Measurements from ENCODE around the gene TBC1D22A. TPM values are rescaled to one million over a fixed set of nuclear protein-coding genes. Genes with fewer than 3 reads are reported as not detected.
"Not testable (repeated sequence)": the region's sequence is repeated elsewhere in the genome, so short reads cannot be mapped to it uniquely, and the experiment has no call there.

The TBC1D22A gene
- total RNA-seq, 4 donors from 2014 or later, result 16.2 to 22.2 (median 17.8) TPM

DNA sequence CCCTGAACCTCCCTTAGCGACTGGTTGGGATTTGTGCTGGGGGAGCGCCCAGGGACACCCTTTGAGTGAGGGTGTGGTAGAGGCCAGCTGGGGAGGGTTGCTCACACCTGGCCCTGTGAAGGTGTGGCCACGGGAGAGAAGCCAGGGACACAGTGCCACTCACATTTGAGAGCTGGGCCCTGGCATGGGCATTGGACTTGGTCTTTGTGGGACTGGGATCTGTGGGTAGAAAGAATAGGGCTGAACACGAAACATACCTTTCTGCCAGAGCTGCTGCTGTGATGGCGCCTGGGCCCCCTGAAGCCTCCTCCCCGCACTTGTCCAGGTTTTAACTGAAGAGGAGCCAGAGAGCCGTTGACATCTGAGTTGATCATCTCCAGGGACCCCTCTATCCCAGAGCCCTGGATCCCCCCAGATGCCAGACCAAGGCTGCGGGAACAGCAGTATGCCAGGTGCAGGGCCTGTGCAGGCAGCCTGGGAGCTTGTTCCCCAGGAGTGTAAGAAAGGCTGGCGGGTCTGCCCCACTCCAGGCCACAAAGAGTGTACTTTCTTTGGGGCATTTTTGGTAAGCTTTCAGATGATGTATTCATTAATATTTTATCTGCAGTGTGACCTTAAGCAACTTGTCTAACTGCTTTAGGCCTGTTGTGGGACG is 284.1 kb downstream of the TBC1D22A start:
- no peaks in the 10 kb centered on the region for H3K36me3 ChIP-seq
- H3K4me1 ChIP-seq, result peaks cover 0 to 6% (median 0%) of the 10 kb centered on the region in 3 donors
- no peak overlapping the region for H3K27ac ChIP-seq
- ATAC-seq, result no peak
- no peak overlapping the region for H3K4me3 ChIP-seq
- TF ChIP-seq, protein P1, sequence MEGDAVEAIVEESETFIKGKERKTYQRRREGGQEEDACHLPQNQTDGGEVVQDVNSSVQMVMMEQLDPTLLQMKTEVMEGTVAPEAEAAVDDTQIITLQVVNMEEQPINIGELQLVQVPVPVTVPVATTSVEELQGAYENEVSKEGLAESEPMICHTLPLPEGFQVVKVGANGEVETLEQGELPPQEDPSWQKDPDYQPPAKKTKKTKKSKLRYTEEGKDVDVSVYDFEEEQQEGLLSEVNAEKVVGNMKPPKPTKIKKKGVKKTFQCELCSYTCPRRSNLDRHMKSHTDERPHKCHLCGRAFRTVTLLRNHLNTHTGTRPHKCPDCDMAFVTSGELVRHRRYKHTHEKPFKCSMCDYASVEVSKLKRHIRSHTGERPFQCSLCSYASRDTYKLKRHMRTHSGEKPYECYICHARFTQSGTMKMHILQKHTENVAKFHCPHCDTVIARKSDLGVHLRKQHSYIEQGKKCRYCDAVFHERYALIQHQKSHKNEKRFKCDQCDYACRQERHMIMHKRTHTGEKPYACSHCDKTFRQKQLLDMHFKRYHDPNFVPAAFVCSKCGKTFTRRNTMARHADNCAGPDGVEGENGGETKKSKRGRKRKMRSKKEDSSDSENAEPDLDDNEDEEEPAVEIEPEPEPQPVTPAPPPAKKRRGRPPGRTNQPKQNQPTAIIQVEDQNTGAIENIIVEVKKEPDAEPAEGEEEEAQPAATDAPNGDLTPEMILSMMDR (IDR thresholded peaks at IDR 0.05), result no peak
- TF ChIP-seq POLR2A (IDR thresholded peaks at IDR 0.05), result no peak
- TF ChIP-seq EP300 (IDR thresholded peaks at IDR 0.05), result no peak
- TF ChIP-seq POLR2AphosphoS5 (IDR thresholded peaks at IDR 0.05), result no peak
- H3K9me3 ChIP-seq, result no peaks in the 10 kb centered on the region
- 86 to 95% methylated on average over 1 to 4 of the region's 10 CpGs for WGBS, 2 donors (ENCODE audit: low coverage in 1 of 2)
- H3K27me3 ChIP-seq, result no peaks in the 10 kb centered on the region

DNA sequence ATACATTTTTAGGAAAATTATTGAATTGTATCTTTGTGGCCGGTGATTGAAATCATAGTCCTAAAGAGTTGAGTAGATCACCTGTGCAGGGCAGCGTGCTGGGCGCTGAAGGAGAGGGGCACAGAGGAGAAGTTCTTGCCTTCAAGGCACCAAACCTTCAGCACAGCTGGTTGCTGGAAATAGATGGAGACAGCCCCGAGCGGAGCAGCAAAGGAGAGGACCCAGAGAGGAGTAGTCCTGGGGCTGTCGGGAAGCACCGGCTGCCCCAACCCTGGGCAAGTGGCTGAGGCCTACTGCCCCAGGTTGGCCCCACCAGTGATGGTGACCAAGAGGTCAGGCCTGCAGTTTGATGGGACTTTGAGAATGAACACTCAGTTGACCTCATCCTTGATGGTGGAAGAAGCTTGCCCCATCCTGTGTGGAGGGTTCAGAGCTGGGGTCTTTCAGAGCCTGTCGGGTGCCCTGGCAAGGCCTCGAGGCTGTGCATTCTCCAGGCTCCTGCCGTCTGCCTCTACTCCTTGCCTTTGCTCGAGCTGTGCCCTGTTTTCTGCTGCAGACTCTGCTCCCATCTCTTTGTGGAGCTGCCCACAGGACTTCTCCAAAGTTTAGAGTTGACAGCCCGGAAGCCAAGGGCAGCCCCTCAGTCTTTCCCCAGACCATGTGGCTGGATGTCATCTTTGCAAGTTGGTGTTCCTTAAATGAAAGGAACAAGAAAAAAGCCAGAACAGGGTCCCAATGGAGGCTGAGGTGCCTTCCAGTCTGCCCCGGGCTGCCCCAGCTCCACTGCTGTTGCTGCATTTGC is 285.1 kb downstream of the TBC1D22A start:
- H3K4me1 ChIP-seq, result peaks cover 0 to 6% (median 0%) of the 10 kb centered on the region in 3 donors
- H3K27ac ChIP-seq, result no peak overlapping the region
- TF ChIP-seq EP300 (IDR thresholded peaks at IDR 0.05) (no peak), POLR2AphosphoS5 (IDR thresholded peaks at IDR 0.05) (no peak), POLR2A (IDR thresholded peaks at IDR 0.05) (no peak)
- TF ChIP-seq, protein P1 (IDR thresholded peaks at IDR 0.05), result no peak
- WGBS, 2 donors (ENCODE audit: low coverage in 1 of 2), result 96% methylated on average over 8 of the region's 13 CpGs
- no peak for ATAC-seq
- H3K4me3 ChIP-seq, result no peak overlapping the region
- no peaks in the 10 kb centered on the region for H3K9me3 ChIP-seq
- no peaks in the 10 kb centered on the region for H3K27me3 ChIP-seq
- H3K36me3 ChIP-seq, result no peaks in the 10 kb centered on the region

DNA sequence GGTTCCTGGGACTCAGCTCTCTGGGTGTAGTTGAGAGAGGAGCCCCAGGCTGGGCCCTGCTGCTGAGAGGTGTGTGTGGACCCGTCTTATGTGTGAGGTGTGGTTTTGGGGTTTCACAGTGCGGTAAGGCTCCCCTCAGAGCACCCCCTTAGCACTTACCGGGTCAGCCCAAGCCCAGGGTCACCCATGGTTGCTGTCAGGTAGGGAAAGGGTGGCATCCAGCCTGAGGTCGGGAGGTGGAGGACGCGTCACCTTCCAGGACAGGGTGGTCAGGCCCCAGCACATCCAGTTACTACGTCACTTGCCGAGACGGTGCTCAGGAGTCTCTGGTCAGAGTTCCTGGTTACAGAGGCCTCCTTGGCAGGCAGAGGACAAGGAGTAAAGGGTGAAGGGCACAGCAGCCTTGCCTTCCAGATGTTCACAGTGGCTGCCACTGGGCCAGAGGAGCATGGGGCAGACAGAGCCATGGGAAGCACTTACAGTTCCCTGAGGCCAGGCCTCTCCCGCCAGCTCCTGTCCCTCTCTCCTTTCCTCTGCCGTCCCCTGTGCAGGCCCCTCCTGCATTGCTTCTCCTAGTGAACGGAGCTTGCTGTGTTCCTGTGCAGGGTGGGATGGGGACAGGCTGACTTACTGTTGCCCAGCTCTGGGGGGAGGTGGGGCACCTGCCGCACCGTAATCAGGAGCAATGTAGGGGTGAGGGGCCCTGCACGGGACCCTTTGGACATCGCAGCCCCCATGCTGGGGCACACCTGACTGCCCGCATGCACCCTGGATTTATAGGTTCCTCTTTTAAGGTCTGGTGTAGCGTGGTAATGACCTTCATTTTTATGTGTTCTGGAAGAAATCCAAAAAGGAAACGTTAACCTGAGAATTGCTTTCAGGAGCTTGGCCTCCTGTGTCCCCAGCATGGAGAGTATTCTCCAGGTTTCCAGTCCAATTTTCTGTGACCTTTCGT is 285.9 kb downstream of the TBC1D22A start:
- H3K36me3 ChIP-seq, result peaks cover 0 to 4% of the 10 kb centered on the region in 2 donors
- peaks cover 0 to 6% (median 0%) of the 10 kb centered on the region in 3 donors for H3K4me1 ChIP-seq
- WGBS, 2 donors (ENCODE audit: low coverage in 1 of 2), result 78 to 86% methylated on average over 3 to 7 of the region's 20 CpGs
- H3K4me3 ChIP-seq, result no peak overlapping the region
- H3K27ac ChIP-seq, result no peak overlapping the region
- no peak for TF ChIP-seq EP300 (IDR thresholded peaks at IDR 0.05)
- TF ChIP-seq POLR2AphosphoS5 (IDR thresholded peaks at IDR 0.05), result no peak
- TF ChIP-seq, protein P1 (IDR thresholded peaks at IDR 0.05), result no peak
- no peak for TF ChIP-seq POLR2A (IDR thresholded peaks at IDR 0.05)
- no peak for ATAC-seq
- H3K9me3 ChIP-seq, result no peaks in the 10 kb centered on the region
- no peaks in the 10 kb centered on the region for H3K27me3 ChIP-seq

DNA sequence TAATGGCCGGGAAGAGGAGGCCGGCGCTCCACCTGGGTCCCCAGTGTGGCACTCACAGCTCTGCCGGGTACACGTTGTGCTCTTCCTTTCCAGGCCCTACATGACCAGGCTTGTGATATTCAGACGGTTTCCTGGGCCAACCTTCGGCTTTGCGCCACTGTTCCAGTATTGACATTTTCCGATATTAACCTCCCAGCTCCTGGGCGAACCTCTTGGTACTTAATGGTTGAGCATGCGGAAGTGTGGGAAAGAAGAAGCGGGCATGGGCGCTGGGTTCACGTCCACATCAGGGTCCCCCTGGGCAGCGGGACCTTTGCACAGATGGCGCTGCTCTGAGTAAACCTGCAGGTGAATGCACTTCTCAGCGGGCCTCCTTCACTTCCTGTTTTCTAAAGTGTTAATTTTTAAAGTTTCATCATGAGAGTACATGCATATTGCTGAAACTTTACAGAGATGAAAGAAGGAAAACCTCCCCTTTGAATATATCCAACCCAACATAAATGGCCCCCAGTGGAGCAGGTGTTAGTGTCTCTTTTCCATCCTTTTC is 286.7 kb downstream of the TBC1D22A start:
- H3K27ac ChIP-seq, result no peak overlapping the region
- TF ChIP-seq POLR2AphosphoS5 (IDR thresholded peaks at IDR 0.05) (no peak), POLR2A (IDR thresholded peaks at IDR 0.05) (no peak), EP300 (IDR thresholded peaks at IDR 0.05) (no peak)
- TF ChIP-seq, protein P1 (IDR thresholded peaks at IDR 0.05), result no peak
- no peaks in the 10 kb centered on the region for H3K27me3 ChIP-seq
- H3K4me1 ChIP-seq, result peaks cover 0 to 2% (median 0%) of the 10 kb centered on the region in 3 donors
- H3K9me3 ChIP-seq, result no peaks in the 10 kb centered on the region
- H3K36me3 ChIP-seq, result peaks cover 0 to 11% of the 10 kb centered on the region in 2 donors
- 85 to 91% methylated on average over 4 to 11 of the region's 17 CpGs for WGBS, 2 donors (ENCODE audit: low coverage in 1 of 2)
- no peak overlapping the region for H3K4me3 ChIP-seq
- no peak for ATAC-seq

DNA sequence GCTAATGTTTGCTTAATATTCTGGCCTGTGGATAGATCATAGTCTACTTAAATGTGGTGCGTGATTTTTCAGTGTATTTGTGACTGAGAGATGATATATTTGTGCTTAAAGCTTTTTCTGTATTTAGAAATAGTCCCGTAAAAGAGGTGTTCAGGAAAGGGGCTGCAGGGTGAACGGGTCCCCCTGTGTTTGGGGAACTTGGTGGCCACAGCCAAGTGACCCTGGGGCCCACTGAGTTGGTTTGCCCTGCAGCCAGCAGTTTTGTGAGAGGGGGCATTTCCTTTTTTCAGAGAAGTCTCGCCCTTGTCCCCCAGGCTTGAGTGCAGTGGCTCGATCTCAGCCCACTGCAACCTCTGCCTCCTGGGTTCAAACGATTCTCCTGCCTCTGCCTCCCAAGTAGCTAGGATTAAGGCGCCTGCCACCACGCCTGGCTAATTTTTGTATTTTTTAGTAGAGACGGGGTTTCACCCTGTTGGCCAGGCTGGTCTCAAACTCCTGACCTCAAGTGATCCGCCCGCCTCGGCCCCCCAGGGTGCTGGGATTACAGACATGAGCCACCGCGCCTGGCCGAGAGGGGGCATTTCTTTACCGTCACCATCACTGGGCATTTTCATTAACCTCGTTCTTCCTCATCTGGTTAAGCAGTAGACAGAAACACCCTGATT is 287.4 kb downstream of the TBC1D22A start:
- not testable (repeated sequence) for H3K9me3 ChIP-seq, H3K27ac ChIP-seq, ATAC-seq, H3K4me3 ChIP-seq, H3K27me3 ChIP-seq, H3K4me1 ChIP-seq
- H3K36me3 ChIP-seq, result peaks cover 0 to 18% of the 10 kb centered on the region in 2 donors
- WGBS, 2 donors (ENCODE audit: low coverage in 1 of 2), result 90 to 94% methylated on average over 10 to 15 of the region's 17 CpGs

Data from gastroesophageal sphincter (tissue), 4 donors.